Neural cell (in vitro differentiated cells): Measurements from ENCODE around the gene PARG. TPM values are rescaled to one million over a fixed set of nuclear protein-coding genes. Genes with fewer than 3 reads are reported as not detected.

Experiments used
- H2AFZ ChIP-seq: fragments of 200-600, 300-800 bp; sonication (generic), shearing (Covaris generic); 2 replicates; pipeline ENCODE4 v1.6.0; 2014; ENCODE audit warnings: low read depth, mild to moderate bottlenecking, antibody characterized with exemption, low read length, moderate library complexity
- H3F3A ChIP-seq: fragments of 200-600 bp; shearing (Covaris generic); 2 replicates; pipeline ENCODE4 v1.6.1; 2016; ENCODE audit warnings: mild to moderate bottlenecking, moderate library complexity, mixed read lengths, antibody characterized with exemption, low read length; ENCODE audit not compliant: insufficient read depth, poor library complexity, severe bottlenecking
- H3K27ac ChIP-seq: fragments of 200-600, 300-800 bp; sonication (generic), shearing (Covaris generic); 2 replicates; pipeline ENCODE4 v1.5.1; 2014; ENCODE audit warnings: mild to moderate bottlenecking, low read length, moderate library complexity
- H3K27me3 ChIP-seq: fragments of 300-800, 200-600 bp; sonication (generic), shearing (Covaris generic); 2 replicates; pipeline ENCODE4 v1.6.0; 2014; ENCODE audit warnings: mild to moderate bottlenecking, low read depth, low read length, moderate library complexity; ENCODE audit not compliant: insufficient read depth
- H3K36me3 ChIP-seq: fragments of 300-800, 200-600 bp; sonication (generic), shearing (Covaris generic); 2 replicates; pipeline ENCODE4 v1.5.1; 2014; ENCODE audit warnings: mild to moderate bottlenecking, antibody characterized with exemption, low read length, moderate library complexity; ENCODE audit not compliant: insufficient read depth
- H3K4me2 ChIP-seq: fragments of 300-800, 200-600 bp; sonication (generic), shearing (Covaris generic); 2 replicates; pipeline ENCODE4 v1.6.0; 2014; ENCODE audit warnings: mild to moderate bottlenecking, low read length
- H3K4me3 ChIP-seq: fragments of 300-800, 200-600 bp; sonication (generic), shearing (Covaris generic); 2 replicates; pipeline ENCODE4 v1.5.1; 2014; ENCODE audit warnings: mild to moderate bottlenecking, low read length, moderate library complexity
- H3K79me2 ChIP-seq: fragments of 200-600 bp; shearing (Covaris generic); replicated peaks from 2 replicates; pipeline ENCODE4 v1.6.0; 2014; ENCODE audit warnings: mild to moderate bottlenecking, low read length, moderate library complexity; ENCODE audit not compliant: insufficient read depth
- H3K9ac ChIP-seq: fragments of 300-800, 200-600 bp; sonication (generic), shearing (Covaris generic); 2 replicates; pipeline ENCODE4 v1.6.1; 2016; ENCODE audit warnings: mild to moderate bottlenecking, low read length, mixed read lengths
- H3K9me2 ChIP-seq: fragments of 200-600 bp; shearing (Covaris generic); 2 replicates; pipeline ENCODE4 v1.6.1; 2016; ENCODE audit warnings: mild to moderate bottlenecking, low read length, mixed read lengths; ENCODE audit not compliant: insufficient read depth
- H3K9me3 ChIP-seq: fragments of 200-600, 300-800 bp; sonication (generic), shearing (Covaris generic); 2 replicates; pipeline ENCODE4 v1.6.1; 2016; ENCODE audit warnings: mild to moderate bottlenecking, mixed run types, low read length, moderate library complexity, mixed read lengths
- H4K20me1 ChIP-seq: fragments of 200-600 bp; shearing (Covaris generic); 2 replicates; pipeline ENCODE4 v1.6.1; 2016; ENCODE audit warnings: mild to moderate bottlenecking, mixed run types; ENCODE audit not compliant: insufficient read depth
- EP300 ChIP-seq: fragments of 450-650 bp; conservative IDR thresholded peaks from 2 replicates; pipeline ENCODE4 v1.6.1; 2014; ENCODE audit warnings: antibody characterized with exemption, mild to moderate bottlenecking, moderate library complexity; ENCODE audit not compliant: poor library complexity, severe bottlenecking
- EZH2 ChIP-seq: fragments of 200-600, 300-800 bp; shearing (Covaris generic), sonication (generic); IDR thresholded peaks from 2 replicates; pipeline ENCODE4 v1.6.1; 2014; ENCODE audit warnings: antibody characterized with exemption, low read length, borderline replicate concordance, mild to moderate bottlenecking; ENCODE audit not compliant: insufficient read depth, poor library complexity, severe bottlenecking
- MXI1 ChIP-seq: fragments of 450-650 bp; conservative IDR thresholded peaks from 2 replicates; pipeline ENCODE4 v1.6.1; 2014; ENCODE audit warnings: antibody characterized with exemption, mild to moderate bottlenecking; ENCODE audit not compliant: poor library complexity, severe bottlenecking
- POLR2AphosphoS5 ChIP-seq: IDR thresholded peaks from 2 replicates; pipeline ENCODE4 v1.6.1; 2012
- RAD21 ChIP-seq: fragments of 450-650 bp; conservative IDR thresholded peaks from 2 replicates; pipeline ENCODE4 v1.6.1; 2014; ENCODE audit warnings: antibody characterized with exemption, mild to moderate bottlenecking, moderate library complexity
- SMC3 ChIP-seq: fragments of 450-650 bp; conservative IDR thresholded peaks from 2 replicates; pipeline ENCODE4 v1.6.1; 2014; ENCODE audit warnings: antibody characterized with exemption, mild to moderate bottlenecking, moderate library complexity; ENCODE audit not compliant: poor library complexity
- TAF1 ChIP-seq: IDR thresholded peaks from 2 replicates; pipeline ENCODE4 v1.6.1; 2012; ENCODE audit warnings: low read depth
- polyA plus RNA-seq: library from polyadenylated mRNA; depleted of rRNA; stranded (reverse); fragments of >200 nt; gene quantifications from 2 replicates; pipeline ENCODE4 v1.2.3, GENCODE V29; 2014
- TF ChIP-seq, protein P1 (sequence below): IDR thresholded peaks from 2 replicates; pipeline ENCODE4 v1.6.1; 2012; ENCODE audit warnings: borderline replicate concordance
- TF ChIP-seq, protein P2 (sequence below): fragments of 450-650 bp; IDR thresholded peaks from 2 replicates; pipeline ENCODE4 v1.5.1; 2014; ENCODE audit warnings: antibody characterized with exemption, mild to moderate bottlenecking, moderate library complexity; ENCODE audit not compliant: poor library complexity, severe bottlenecking

PARG gene
- polyA plus RNA-seq, 1 donor from 2014 or later = 36.0 TPM

DNA sequence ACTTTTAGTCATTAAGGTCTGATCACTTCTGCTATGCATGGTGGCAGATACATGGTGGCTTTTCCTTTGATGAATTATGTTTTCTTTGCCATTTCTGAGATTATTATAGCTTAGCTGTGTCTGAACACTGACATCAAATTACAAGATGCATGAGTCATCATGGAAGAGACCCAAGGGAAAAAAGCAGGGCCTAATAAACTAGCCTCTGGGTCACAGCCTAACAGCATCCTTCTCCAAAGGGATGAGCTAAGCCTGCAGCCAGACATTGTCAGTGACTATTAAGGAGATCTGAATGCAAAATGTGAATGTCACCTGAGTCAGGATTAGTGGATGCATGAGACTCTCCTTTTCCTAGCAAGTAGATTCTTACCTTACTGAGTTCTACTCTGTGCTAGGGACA is 160.6 kb downstream of the PARG start:
- Histone ChIP-seq H3K27me3 (no peaks in the 10 kb centered on the region), H3K36me3 (no peaks in the 10 kb centered on the region), H3K4me2 (no peak overlapping the region), H2AFZ (no peak overlapping the region), H3F3A (no peaks in the 10 kb centered on the region), H3K9ac (no peak overlapping the region), H3K9me3 (no peaks in the 10 kb centered on the region), H3K4me3 (no peak overlapping the region), H3K79me2 (no peaks in the 10 kb centered on the region), H3K27ac (no peak overlapping the region), H4K20me1 (no peaks in the 10 kb centered on the region), H3K9me2 (no peaks in the 10 kb centered on the region)
- no peak for TF ChIP-seq RAD21
- TF ChIP-seq, protein P1, sequence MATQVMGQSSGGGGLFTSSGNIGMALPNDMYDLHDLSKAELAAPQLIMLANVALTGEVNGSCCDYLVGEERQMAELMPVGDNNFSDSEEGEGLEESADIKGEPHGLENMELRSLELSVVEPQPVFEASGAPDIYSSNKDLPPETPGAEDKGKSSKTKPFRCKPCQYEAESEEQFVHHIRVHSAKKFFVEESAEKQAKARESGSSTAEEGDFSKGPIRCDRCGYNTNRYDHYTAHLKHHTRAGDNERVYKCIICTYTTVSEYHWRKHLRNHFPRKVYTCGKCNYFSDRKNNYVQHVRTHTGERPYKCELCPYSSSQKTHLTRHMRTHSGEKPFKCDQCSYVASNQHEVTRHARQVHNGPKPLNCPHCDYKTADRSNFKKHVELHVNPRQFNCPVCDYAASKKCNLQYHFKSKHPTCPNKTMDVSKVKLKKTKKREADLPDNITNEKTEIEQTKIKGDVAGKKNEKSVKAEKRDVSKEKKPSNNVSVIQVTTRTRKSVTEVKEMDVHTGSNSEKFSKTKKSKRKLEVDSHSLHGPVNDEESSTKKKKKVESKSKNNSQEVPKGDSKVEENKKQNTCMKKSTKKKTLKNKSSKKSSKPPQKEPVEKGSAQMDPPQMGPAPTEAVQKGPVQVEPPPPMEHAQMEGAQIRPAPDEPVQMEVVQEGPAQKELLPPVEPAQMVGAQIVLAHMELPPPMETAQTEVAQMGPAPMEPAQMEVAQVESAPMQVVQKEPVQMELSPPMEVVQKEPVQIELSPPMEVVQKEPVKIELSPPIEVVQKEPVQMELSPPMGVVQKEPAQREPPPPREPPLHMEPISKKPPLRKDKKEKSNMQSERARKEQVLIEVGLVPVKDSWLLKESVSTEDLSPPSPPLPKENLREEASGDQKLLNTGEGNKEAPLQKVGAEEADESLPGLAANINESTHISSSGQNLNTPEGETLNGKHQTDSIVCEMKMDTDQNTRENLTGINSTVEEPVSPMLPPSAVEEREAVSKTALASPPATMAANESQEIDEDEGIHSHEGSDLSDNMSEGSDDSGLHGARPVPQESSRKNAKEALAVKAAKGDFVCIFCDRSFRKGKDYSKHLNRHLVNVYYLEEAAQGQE = no peak
- TF ChIP-seq, protein P2, sequence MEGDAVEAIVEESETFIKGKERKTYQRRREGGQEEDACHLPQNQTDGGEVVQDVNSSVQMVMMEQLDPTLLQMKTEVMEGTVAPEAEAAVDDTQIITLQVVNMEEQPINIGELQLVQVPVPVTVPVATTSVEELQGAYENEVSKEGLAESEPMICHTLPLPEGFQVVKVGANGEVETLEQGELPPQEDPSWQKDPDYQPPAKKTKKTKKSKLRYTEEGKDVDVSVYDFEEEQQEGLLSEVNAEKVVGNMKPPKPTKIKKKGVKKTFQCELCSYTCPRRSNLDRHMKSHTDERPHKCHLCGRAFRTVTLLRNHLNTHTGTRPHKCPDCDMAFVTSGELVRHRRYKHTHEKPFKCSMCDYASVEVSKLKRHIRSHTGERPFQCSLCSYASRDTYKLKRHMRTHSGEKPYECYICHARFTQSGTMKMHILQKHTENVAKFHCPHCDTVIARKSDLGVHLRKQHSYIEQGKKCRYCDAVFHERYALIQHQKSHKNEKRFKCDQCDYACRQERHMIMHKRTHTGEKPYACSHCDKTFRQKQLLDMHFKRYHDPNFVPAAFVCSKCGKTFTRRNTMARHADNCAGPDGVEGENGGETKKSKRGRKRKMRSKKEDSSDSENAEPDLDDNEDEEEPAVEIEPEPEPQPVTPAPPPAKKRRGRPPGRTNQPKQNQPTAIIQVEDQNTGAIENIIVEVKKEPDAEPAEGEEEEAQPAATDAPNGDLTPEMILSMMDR = no peak
- TF ChIP-seq TAF1 = no peak
- no peak for TF ChIP-seq EZH2
- TF ChIP-seq POLR2AphosphoS5 = no peak
- TF ChIP-seq EP300 = no peak
- no peak for TF ChIP-seq SMC3
- TF ChIP-seq MXI1 = no peak

DNA sequence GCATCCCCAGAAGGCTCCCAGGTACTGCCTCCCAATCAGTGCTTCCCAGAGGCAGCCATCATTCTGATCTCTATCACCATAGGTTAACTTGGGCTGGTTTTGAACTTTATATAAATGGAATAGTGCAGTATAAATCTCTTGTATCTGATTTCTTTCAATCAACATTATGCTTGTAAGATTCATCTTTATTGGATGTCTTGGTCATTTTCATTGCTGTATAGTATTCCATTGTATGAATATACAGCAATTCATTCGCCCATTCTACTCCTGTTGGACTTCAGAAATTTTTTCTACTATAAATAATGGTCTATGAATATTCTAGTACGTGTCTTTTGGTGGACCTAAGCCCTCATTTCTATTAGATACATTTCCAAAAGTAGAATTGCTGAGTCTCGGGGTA is 163.6 kb downstream of the PARG start:
- H3K4me3 ChIP-seq = no peak overlapping the region
- no peak overlapping the region for H3K27ac ChIP-seq
- no peak overlapping the region for H2AFZ ChIP-seq
- no peaks in the 10 kb centered on the region for H4K20me1 ChIP-seq
- no peaks in the 10 kb centered on the region for H3K9me3 ChIP-seq
- H3K9ac ChIP-seq = no peak overlapping the region
- H3K27me3 ChIP-seq = no peaks in the 10 kb centered on the region
- H3K4me2 ChIP-seq = no peak overlapping the region
- no peaks in the 10 kb centered on the region for H3K79me2 ChIP-seq
- H3K9me2 ChIP-seq = no peaks in the 10 kb centered on the region
- H3F3A ChIP-seq = no peaks in the 10 kb centered on the region
- H3K36me3 ChIP-seq = no peaks in the 10 kb centered on the region
- TF ChIP-seq POLR2AphosphoS5 (no peak), TAF1 (no peak), EZH2 (no peak), EP300 (no peak), MXI1 (no peak)
- TF ChIP-seq, protein P1 = no peak
- TF ChIP-seq, protein P2 = no peak
